NCI-H446 (cell line): ENCODE data around the gene ZNF891.
A peak's percentile ranks its signal among the peaks of the same experiment; 100 is the strongest.

Experiments used
- DNase-seq, 2 experiments: peaks; one replicate each; lab custom pipeline; 2025; lab: John Stamatoyannopoulos, UW

The ZNF891 gene

GRCh38 chr12:133130038-133130807 lies at the start of gene ZNF891, which contains the start of gene ZNF10:
ZNF891 (minus strand) TSS chr12:133130274; CDS start chr12:133121918, 8,356 bp downstream.
ZNF10 (plus strand) TSS chr12:133130627; CDS start chr12:133144493, 13,866 bp downstream.
- peak; percentile 72 to 91 for DNase-seq

- DNase-seq = no peak
Observed at GRCh38 chr12:133174901-133175300, 44.8 kb upstream of the ZNF891 start.

GRCh38 chr12:133172491-133172890 lies 42.4 kb upstream of the ZNF891 start:
- no peak for DNase-seq

GRCh38 chr12:133165776-133166175 lies 35.7 kb upstream of the ZNF891 start:
- no peak for DNase-seq

GRCh38 chr12:133156125-133156690 lies 26.1 kb upstream of the ZNF891 start:
- DNase-seq = no peak

DNA sequence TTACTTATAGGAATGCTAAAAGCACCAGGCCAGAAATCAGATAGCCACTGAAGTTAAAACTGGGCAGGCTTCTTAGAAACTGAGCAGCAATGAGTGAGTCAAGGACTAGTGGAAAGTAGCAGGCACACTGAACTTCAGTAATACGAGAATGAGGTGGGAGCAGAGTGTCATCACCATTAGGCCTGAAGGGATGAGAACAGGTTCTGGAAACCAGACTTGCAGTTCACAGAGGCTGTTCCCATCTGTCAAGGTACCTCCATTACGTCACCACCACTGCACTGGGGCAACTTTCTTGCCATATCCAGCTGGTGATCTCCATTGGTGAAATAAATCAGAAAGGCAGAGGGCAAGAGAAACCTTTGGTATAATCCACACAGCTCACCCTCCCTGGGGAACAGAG lies 15.9 kb upstream of the ZNF891 start:
- no peak for DNase-seq

DNA sequence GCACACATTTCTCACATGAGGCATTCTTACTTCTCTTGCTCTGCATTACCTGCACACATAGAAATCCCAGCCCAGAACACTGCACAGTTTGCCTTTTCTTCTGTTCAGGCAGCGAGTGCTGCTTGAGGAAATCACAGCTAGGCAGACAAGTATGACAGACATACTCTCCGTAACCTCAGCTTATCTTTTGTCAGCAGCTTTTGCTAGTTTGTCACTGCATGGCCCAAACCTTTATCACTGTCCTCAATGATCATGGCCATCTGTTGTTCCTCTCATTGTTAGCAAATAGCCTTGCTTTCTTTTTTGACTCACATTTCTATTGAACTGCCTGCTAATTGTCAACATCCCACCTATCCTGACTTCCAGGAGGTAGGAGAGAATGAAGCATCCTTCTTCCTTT lies 5.7 kb upstream of the ZNF891 start:
- no peak for DNase-seq

DNA sequence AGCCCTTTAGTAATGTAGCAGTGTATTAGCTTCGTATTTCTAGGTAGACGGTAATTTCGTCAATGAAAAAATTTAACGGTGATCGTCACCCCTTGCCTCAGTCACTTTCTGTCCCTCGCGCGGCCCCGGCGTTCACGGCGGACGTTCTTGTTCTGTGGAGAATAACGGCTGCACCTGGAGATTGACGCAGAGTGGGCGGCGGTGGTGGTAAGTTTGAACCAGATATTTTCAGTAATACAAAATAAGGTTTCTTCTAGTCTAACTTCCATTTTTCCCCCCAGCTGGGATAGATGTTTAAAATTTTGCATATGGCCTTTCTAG lies 694 bp upstream of the ZNF891 start:
- DNase-seq = no peak

GRCh38 chr12:133129368-133130037 lies 571 bp downstream of the ZNF891 start:
- DNase-seq = peak in 1 of 2 experiments; percentile 39

GRCh38 chr12:133124674-133125073 lies 5.4 kb downstream of the ZNF891 start:
- no peak for DNase-seq

GRCh38 chr12:133120385-133121191 lies 9.5 kb downstream of the ZNF891 start:
- no peak for DNase-seq

GRCh38 chr12:133108150-133108549 lies 21.9 kb downstream of the ZNF891 start:
- DNase-seq = no peak

- DNase-seq = no peak
Observed at GRCh38 chr12:133107121-133107520, 23.0 kb downstream of the ZNF891 start.

DNA sequence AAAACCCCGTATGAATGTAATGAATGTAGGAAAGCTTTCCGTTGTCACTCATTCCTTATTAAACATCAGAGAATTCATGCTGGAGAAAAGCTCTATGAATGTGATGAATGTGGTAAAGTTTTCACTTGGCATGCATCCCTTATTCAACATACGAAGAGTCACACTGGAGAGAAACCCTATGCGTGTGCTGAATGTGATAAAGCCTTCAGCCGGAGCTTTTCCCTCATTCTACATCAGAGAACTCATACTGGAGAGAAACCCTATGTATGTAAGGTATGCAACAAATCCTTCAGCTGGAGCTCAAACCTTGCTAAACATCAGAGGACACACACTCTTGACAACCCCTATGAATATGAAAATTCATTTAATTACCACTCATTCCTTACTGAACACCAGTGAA lies 23.8 kb downstream of the ZNF891 start:
- no peak for DNase-seq

DNA sequence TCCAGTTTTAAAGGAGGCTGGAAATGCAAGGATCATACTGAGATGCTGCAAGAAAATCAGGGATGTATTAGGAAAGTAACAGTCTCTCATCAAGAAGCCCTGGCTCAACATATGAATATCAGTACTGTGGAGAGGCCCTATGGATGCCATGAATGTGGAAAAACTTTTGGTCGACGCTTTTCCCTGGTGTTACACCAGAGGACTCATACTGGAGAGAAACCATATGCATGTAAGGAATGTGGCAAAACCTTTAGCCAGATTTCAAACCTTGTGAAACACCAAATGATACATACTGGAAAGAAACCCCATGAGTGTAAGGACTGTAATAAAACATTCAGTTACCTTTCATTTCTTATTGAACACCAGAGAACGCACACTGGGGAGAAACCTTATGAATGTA lies 24.5 kb downstream of the ZNF891 start:
- no peak for DNase-seq

DNA sequence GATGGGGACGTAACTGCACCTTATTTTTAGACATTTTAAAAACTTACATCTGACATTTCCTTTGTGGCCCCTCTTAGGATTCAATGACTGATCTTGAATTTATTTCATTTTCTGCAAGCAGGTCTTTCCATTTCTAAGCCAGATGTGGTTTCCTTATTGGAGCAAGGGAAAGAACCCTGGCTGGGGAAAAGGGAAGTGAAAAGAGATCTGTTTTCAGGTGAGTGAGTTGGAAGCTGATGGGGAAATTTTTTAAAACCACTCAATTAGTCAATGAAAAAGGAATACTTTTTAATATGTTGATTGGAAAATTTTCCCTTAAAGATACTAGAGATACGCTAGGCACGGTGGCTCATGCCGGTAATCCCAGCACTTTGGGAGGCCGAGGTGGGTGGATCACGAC lies 46.7 kb downstream of the ZNF891 start:
- no peak for DNase-seq

GRCh38 chr12:133081159-133081780 lies 48.8 kb downstream of the ZNF891 start:
- DNase-seq = peak; percentile 33 to 68

DNA sequence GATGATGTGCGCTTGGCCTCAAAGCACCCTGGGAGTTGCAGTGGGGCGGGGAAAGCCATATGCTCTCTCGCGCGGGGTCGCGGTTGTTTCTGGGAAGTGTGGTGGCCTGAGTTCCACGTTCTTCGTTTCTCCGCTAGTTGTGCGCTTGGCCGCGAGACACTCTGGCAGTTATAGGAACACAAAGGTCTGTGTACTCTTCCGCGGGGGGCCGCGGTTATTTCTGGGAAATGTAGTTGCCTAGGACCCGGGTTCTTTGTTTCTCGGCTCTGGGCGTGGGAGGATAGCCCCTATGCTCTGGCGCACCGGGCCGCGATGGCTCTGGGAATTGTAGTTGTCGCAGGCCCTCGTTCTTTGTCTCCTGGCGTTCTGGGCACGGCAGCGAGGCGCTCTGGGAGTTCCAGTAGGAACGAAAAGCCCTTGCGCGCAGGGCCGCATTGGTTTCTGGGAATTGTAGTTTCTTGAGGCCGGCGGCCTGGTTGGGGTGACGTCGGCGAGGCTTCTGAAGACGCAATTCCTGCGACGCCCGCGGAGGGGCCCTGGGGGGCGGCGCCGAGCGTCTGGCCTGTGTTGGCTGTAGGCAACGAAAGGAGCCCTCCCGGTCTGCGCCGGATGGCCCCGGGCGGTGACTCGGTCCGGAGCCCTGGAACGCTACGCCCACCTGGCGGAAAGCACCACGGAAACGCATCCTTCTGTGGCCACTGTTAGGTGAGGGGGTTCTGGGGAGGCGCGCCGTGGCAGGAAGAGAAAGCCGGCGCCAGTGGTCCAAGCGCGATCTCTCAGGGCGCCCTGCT lies 49.5 kb downstream of the ZNF891 start, which contains the start of gene ZNF140:
Gene ZNF140, plus strand, starts transcription at position 556 of the 791 bp plus-strand sequence. CDS start 398 bp downstream, outside the sequence.
- DNase-seq = peak; percentile 92 to 95

GRCh38 chr12:133080026-133080367 lies 50.1 kb downstream of the ZNF891 start:
- peak; percentile 92 to 98 for DNase-seq

GRCh38 chr12:133073836-133074235 lies 56.2 kb downstream of the ZNF891 start:
- DNase-seq = no peak

DNA sequence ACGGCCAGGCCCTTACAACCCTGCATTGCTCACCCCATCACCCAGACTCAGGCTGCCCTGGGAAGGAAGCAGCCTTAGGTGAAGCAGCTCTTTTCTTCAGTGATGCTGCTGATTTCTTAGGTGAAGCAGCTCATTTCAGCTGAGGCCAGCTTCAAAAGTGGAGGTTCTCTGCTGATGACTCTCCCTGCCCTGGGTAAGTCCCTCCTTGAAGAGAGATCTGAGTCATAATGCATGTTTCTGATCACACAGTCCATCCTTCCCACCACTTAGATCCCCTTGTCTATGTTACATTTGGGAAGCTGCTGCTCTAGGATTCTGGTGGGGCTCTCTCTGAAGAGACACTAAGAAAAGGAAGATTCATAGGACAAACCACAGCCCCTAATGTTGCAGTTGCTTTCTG lies 66.5 kb downstream of the ZNF891 start:
- DNase-seq = no peak
